CD8-positive, alpha-beta memory T cell (primary cell): ENCODE results near the gene CHD9. TPM values are rescaled to one million over a fixed set of nuclear protein-coding genes. Genes with fewer than 3 reads are reported as not detected.

Experiments
- CTCF ChIA-PET: fragments of 350-600 bp; sonication (Branson Sonifier 250); formaldehyde crosslinking; loops from one replicate; lab custom pipeline; 2021; ENCODE audit warnings: antibody characterized with exemption; lab: Charles Lee
- POLR2A ChIA-PET: fragments of 350-600 bp; sonication (Branson Sonifier 250); formaldehyde crosslinking; loops from one replicate; lab custom pipeline; 2021; ENCODE audit warnings: antibody characterized with exemption; lab: Charles Lee
- DNase-seq, 5 donors: peaks; one replicate each; pipeline versions ENCODE4 v3.0.0 to v3.0.0-alpha.2; 2020 to 2022; ENCODE audit warnings: mixed read lengths in 1 of 5
- H3K27ac ChIP-seq: one replicate; pipeline ENCODE4 v1.7.0; 2013; ENCODE audit warnings: low read depth, mild to moderate bottlenecking, low read length, moderate library complexity
- H3K27me3 ChIP-seq: 2 replicates; pipeline ENCODE4 v1.7.0; 2013; ENCODE audit warnings: low read length, mild to moderate bottlenecking; ENCODE audit not compliant: insufficient read depth, poor library complexity, severe bottlenecking
- H3K36me3 ChIP-seq: 2 replicates; pipeline ENCODE4 v1.7.0; 2013; ENCODE audit warnings: mild to moderate bottlenecking, low read length, moderate library complexity; ENCODE audit not compliant: insufficient read depth
- H3K4me1 ChIP-seq: 2 replicates; pipeline ENCODE4 v1.7.0; 2013; ENCODE audit warnings: mild to moderate bottlenecking, low read length, moderate library complexity; ENCODE audit not compliant: insufficient read depth
- H3K4me3 ChIP-seq: 2 replicates; pipeline ENCODE4 v1.7.0; 2013; ENCODE audit warnings: mild to moderate bottlenecking, low read length
- H3K9me3 ChIP-seq: 2 replicates; pipeline ENCODE4 v1.7.0; 2013; ENCODE audit warnings: mild to moderate bottlenecking, low read length
- H3K27ac Mint-ChIP-seq, 8 donors: one replicate each; pipeline ENCODE4 v1.8.0; 2020 to 2021; ENCODE audit warnings: mixed read lengths in 8 of 8, mild to moderate bottlenecking in 6 of 8, inconsistent platforms in 3 of 8, moderate library complexity in 3 of 8
- H3K27me3 Mint-ChIP-seq, 2 donors: one replicate each; pipeline ENCODE4 v1.8.0; 2020 to 2021; ENCODE audit warnings: mixed read lengths in 2 of 2, mild to moderate bottlenecking in 1 of 2, moderate library complexity in 1 of 2
- H3K36me3 Mint-ChIP-seq, 3 donors: one replicate each; pipeline ENCODE4 v1.8.0; 2020 to 2021; ENCODE audit warnings: mixed read lengths in 3 of 3, inconsistent platforms in 1 of 3, mild to moderate bottlenecking in 1 of 3
- H3K4me1 Mint-ChIP-seq, 3 donors: one replicate each; pipeline ENCODE4 v1.8.0; 2020 to 2021; ENCODE audit warnings: mixed read lengths in 3 of 3, inconsistent platforms in 1 of 3, mild to moderate bottlenecking in 1 of 3
- H3K4me3 Mint-ChIP-seq, 7 donors: one replicate each; pipeline ENCODE4 v1.8.0; 2020 to 2021; ENCODE audit warnings: mixed read lengths in 7 of 7, mild to moderate bottlenecking in 6 of 7, moderate library complexity in 4 of 7, inconsistent platforms in 2 of 7
- H3K9me3 Mint-ChIP-seq, 5 donors: one replicate each; pipeline ENCODE4 v1.8.0; 2020 to 2022; ENCODE audit warnings: mixed read lengths in 5 of 5, mild to moderate bottlenecking in 3 of 5, moderate library complexity in 2 of 5, inconsistent platforms in 1 of 5
- polyA plus RNA-seq: library from polyadenylated mRNA; unstranded; fragments of 300-500 nt; fragmentation: Illumina TruSeq; gene quantifications from one replicate; pipeline ENCODE4 v1.2.3, GENCODE V29; 2021
- total RNA-seq, 2 experiments: library from RNA; stranded (reverse); gene quantifications; one replicate each; pipeline ENCODE4 v1.2.3, GENCODE V29; 2021

CHD9 gene
- total and polyA plus RNA-seq, 3 experiments from 2014 or later = 17.4 to 57.4 (median 21.8) TPM

- H3K4me3 Mint-ChIP-seq = peak overlapping the region in 1 of 7 donors; percentile 70
- Histone ChIP-seq H3K4me1 (peaks cover 38% of the 10 kb centered on the region), H3K36me3 (no peaks in the 10 kb centered on the region), H3K9me3 (no peaks in the 10 kb centered on the region), H3K4me3 (no peak overlapping the region), H3K27me3 (no peaks in the 10 kb centered on the region), H3K27ac (no peak overlapping the region)
- peak overlapping the region in 7 of 8 donors; percentile 1 to 96 (median 84) for H3K27ac Mint-ChIP-seq
- ChIA-PET POLR2A (no interaction called here), CTCF (interaction anchor here (0.7 kb wide), 1 partner anchor 36 kb away, joined by 3 read pairs; no protein-coding TSS in a partner anchor)
- H3K4me1 Mint-ChIP-seq = peaks cover 50 to 66% (median 54%) of the 10 kb centered on the region in 3 donors
- H3K27me3 Mint-ChIP-seq = no peaks in the 10 kb centered on the region
- DNase-seq = no peak
- H3K36me3 Mint-ChIP-seq = peaks cover 0 to 6% (median 2%) of the 10 kb centered on the region in 3 donors
- H3K9me3 Mint-ChIP-seq = no peaks in the 10 kb centered on the region
Measured at GRCh38 chr16:53093162-53093744, 38.5 kb downstream of the CHD9 start.

DNA sequence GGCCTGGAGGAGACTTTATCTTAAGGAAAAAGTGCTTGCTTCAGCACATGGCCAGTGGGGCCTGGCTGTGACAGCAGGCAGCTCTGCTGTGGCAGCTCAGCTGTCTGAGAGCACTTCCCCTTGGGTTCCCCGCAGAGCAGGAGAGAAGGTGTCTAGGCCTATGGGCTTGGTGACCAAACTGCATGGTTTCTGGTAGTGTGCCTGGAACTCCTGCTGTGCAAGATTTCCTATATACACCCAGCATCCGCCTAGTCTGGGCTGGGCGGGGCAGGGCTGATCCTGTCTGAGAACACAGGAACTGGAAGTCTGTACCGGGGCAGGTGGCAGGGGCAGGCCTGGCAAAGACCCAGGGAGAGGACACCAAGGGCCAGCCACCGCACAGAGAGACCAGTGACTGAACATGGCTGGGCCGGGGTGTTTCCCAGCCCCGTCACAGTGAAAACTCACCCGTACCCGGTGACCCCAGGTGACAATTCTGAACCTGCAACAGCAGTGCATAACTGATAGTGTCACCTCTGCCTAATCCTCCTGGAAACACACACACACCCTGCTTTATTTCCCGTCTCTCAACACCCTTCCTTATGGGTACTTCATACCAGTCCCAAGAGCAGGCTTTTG, 39.3 kb downstream of the CHD9 start:
- Mint-ChIP-seq H3K9me3 (no peaks in the 10 kb centered on the region), H3K27ac (peak overlapping the region; percentile 19 to 96 (median 84)), H3K4me1 (peaks cover 58 to 74% (median 63%) of the 10 kb centered on the region in 3 donors), H3K27me3 (no peaks in the 10 kb centered on the region), H3K36me3 (peaks cover 0 to 6% (median 2%) of the 10 kb centered on the region in 3 donors), H3K4me3 (peak overlapping the region in 2 of 7 donors; percentile 70 to 75)
- peak in 3 of 5 donors; percentile 25 to 56 (median 35) for DNase-seq
- H3K4me3 ChIP-seq = no peak overlapping the region
- no peaks in the 10 kb centered on the region for H3K27me3 ChIP-seq
- H3K9me3 ChIP-seq = no peaks in the 10 kb centered on the region
- H3K4me1 ChIP-seq = peaks cover 47% of the 10 kb centered on the region
- no peaks in the 10 kb centered on the region for H3K36me3 ChIP-seq
- CTCF ChIA-PET = no interaction called here
- POLR2A ChIA-PET = no interaction called here
- H3K27ac ChIP-seq = peak overlapping the region; percentile 7

GRCh38 chr16:53097190-53097589, 42.4 kb downstream of the CHD9 start:
- H3K27ac ChIP-seq = no peak overlapping the region
- peak overlapping the region; percentile 0 to 100 (median 72) for H3K27ac Mint-ChIP-seq

DNA sequence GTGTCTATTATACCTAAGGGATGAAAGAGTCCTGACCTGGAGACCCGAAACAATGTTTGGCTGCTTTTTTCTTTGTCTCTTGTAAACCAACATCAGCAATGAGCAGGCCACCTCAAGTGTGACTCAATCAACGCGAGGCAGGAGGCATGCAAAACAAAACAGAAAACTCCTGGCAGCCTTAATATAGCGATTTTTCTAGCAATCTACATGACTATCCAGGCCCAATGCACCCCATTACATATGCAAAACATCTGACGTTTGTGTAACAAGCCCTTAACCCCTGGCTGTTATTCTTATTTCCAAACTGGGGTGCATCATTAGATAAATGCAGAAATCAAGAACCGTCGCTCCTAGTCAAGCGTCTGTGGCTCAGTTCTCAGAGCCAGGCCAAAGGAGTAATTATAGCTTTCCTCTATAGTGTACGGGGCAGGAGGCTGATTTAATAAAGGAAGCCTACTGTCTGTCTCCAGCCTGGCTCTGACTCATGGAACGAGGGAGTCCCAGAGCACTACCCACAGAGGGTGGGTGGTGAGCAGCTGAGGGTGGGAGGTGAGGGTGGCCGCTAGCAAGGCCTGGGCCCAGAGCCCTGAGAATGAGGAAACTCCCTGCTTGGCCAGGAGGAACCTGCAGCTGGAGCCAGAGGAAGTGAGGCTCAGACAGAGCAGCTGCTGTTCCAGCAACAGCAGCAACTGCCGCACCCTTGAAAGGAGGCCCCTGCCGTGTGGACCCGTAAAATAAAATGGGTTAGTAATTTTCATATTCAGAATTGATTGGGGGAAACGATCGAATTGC, 43.9 kb downstream of the CHD9 start:
- Histone ChIP-seq H3K9me3 (no peaks in the 10 kb centered on the region), H3K36me3 (no peaks in the 10 kb centered on the region), H3K27ac (peak overlapping the region; percentile 69), H3K4me1 (peaks cover 29% of the 10 kb centered on the region), H3K4me3 (peak overlapping the region; percentile 49), H3K27me3 (no peaks in the 10 kb centered on the region)
- Mint-ChIP-seq H3K4me3 (peak overlapping the region; percentile 77 to 94 (median 88)), H3K27me3 (no peaks in the 10 kb centered on the region), H3K4me1 (peaks cover 39 to 54% (median 46%) of the 10 kb centered on the region in 3 donors), H3K36me3 (peaks cover 0 to 4% (median 0%) of the 10 kb centered on the region in 3 donors), H3K27ac (peak overlapping the region; percentile 75 to 100 (median 95)), H3K9me3 (no peaks in the 10 kb centered on the region)
- ChIA-PET CTCF (interaction anchor here (1.0 to 2.9 kb wide), 10 partner anchors 10 to 406 kb away, joined by 3 to 23 read pairs (median 5); partner anchors contain the start of gene CHD9), POLR2A (interaction anchor here (1.0 to 1.7 kb wide), 4 partner anchors 12 to 44 kb away, joined by 3 to 7 read pairs (median 4); partner anchors contain the start of gene CHD9)
- DNase-seq = peak; percentile 17 to 64 (median 60)

More at GRCh38 chr16:53097190-53097589, 42.4 kb downstream of the CHD9 start:
- ChIA-PET CTCF (no interaction called here), POLR2A (no interaction called here)
- no peaks in the 10 kb centered on the region for H3K9me3 Mint-ChIP-seq
- H3K36me3 Mint-ChIP-seq = peaks cover 0 to 4% (median 0%) of the 10 kb centered on the region in 3 donors
- peaks cover 33% of the 10 kb centered on the region for H3K4me1 ChIP-seq
- no peak overlapping the region for H3K4me3 ChIP-seq
- no peaks in the 10 kb centered on the region for H3K36me3 ChIP-seq
- H3K9me3 ChIP-seq = no peaks in the 10 kb centered on the region
- H3K4me1 Mint-ChIP-seq = peaks cover 45 to 62% (median 55%) of the 10 kb centered on the region in 3 donors
- peak overlapping the region in 4 of 7 donors; percentile 6 to 58 (median 44) for H3K4me3 Mint-ChIP-seq
- no peaks in the 10 kb centered on the region for H3K27me3 Mint-ChIP-seq
- no peak for DNase-seq
- H3K27me3 ChIP-seq = no peaks in the 10 kb centered on the region

GRCh38 chr16:53099318-53100130, 44.7 kb downstream of the CHD9 start:
- peaks cover 0 to 4% (median 0%) of the 10 kb centered on the region in 3 donors for H3K36me3 Mint-ChIP-seq
- H3K27ac Mint-ChIP-seq = peak overlapping the region; percentile 75 to 100 (median 95)
- H3K4me1 ChIP-seq = peaks cover 23% of the 10 kb centered on the region
- H3K27ac ChIP-seq = peak overlapping the region; percentile 69
- peak overlapping the region; percentile 77 to 94 (median 88) for H3K4me3 Mint-ChIP-seq
- H3K4me3 ChIP-seq = peak overlapping the region; percentile 49
- no peaks in the 10 kb centered on the region for H3K27me3 Mint-ChIP-seq
- no peaks in the 10 kb centered on the region for H3K9me3 ChIP-seq
- CTCF ChIA-PET = interaction anchor here (1.0 to 2.9 kb wide), 10 partner anchors 11 to 405 kb away, joined by 3 to 23 read pairs (median 5); partner anchors contain the start of gene CHD9
- peaks cover 32 to 46% (median 38%) of the 10 kb centered on the region in 3 donors for H3K4me1 Mint-ChIP-seq
- H3K36me3 ChIP-seq = no peaks in the 10 kb centered on the region
- no peaks in the 10 kb centered on the region for H3K9me3 Mint-ChIP-seq
- H3K27me3 ChIP-seq = no peaks in the 10 kb centered on the region
- POLR2A ChIA-PET = interaction anchor here (1.0 to 1.7 kb wide), 5 partner anchors 13 to 45 kb away, joined by 3 to 7 read pairs (median 5); partner anchors contain the start of gene CHD9
- peak; percentile 15 to 72 (median 65) for DNase-seq

- H3K4me1 ChIP-seq = peaks cover 23% of the 10 kb centered on the region
- peaks cover 30 to 40% (median 34%) of the 10 kb centered on the region in 3 donors for H3K4me1 Mint-ChIP-seq
- no peak for DNase-seq
- H3K27me3 Mint-ChIP-seq = no peaks in the 10 kb centered on the region
- H3K4me3 Mint-ChIP-seq = peak overlapping the region; percentile 70 to 91 (median 81)
- POLR2A ChIA-PET = interaction anchor here (1.1 to 1.7 kb wide), 3 partner anchors 29 to 45 kb away, joined by 4 to 7 read pairs (median 5); partner anchors contain the start of gene CHD9
- H3K27me3 ChIP-seq = no peaks in the 10 kb centered on the region
- H3K36me3 Mint-ChIP-seq = peaks cover 0 to 1% (median 0%) of the 10 kb centered on the region in 3 donors
- no peaks in the 10 kb centered on the region for H3K36me3 ChIP-seq
- peak overlapping the region; percentile 69 for H3K27ac ChIP-seq
- no peaks in the 10 kb centered on the region for H3K9me3 Mint-ChIP-seq
- H3K4me3 ChIP-seq = peak overlapping the region; percentile 49
- CTCF ChIA-PET = interaction anchor here (1.7 to 2.9 kb wide), 2 partner anchors 42 to 46 kb away, joined by 5 to 23 read pairs; partner anchors contain the start of gene CHD9
- no peaks in the 10 kb centered on the region for H3K9me3 ChIP-seq
- peak overlapping the region; percentile 33 to 100 (median 94) for H3K27ac Mint-ChIP-seq
Measured at GRCh38 chr16:53100131-53100748, 45.4 kb downstream of the CHD9 start.
